Activated CD8-positive, alpha-beta memory T cell treated with anti-CD3 and anti-CD28 coated beads for 4 hours (primary cell): ENCODE results near the gene HTR1D.
"Not testable (repeated sequence)": the region's sequence is repeated elsewhere in the genome, so short reads cannot be mapped to it uniquely, and the experiment has no call there.

Experiments used
- DNase-seq, 2 donors: peaks; one replicate each; pipeline ENCODE4 v3.0.0-alpha.2; 2020; ENCODE audit warnings: low read depth in 2 of 2

The HTR1D gene

GRCh38 chr1:23217421-23218115 lies at the start of gene HTR1D:
Gene HTR1D, minus strand, starts transcription at chr1:23217502. Its CDS starts 23,283 bp downstream, at chr1:23194219.
- no peak for DNase-seq

GRCh38 chr1:23263380-23263887 lies 46.1 kb upstream of the HTR1D start:
- no peak for DNase-seq

DNA sequence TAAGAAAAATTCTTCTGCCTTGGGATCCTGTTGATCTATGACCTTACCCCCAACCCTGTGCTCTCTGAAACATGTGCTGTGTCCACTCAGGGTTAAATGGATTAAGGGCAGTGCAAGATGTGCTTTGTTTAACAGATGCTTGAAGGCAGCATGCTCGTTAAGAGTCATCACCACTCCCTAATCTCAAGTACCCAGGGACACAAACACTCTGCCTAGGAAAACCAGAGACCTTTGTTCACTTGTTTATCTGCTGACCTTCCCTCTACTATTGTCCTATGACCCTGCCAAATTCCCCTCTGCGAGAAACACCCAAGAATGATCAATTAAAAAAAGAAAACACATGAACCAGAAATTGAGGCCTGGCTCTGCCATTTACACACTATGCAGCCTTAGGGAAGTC lies 40.8 kb upstream of the HTR1D start:
- not testable (repeated sequence) for DNase-seq

DNA sequence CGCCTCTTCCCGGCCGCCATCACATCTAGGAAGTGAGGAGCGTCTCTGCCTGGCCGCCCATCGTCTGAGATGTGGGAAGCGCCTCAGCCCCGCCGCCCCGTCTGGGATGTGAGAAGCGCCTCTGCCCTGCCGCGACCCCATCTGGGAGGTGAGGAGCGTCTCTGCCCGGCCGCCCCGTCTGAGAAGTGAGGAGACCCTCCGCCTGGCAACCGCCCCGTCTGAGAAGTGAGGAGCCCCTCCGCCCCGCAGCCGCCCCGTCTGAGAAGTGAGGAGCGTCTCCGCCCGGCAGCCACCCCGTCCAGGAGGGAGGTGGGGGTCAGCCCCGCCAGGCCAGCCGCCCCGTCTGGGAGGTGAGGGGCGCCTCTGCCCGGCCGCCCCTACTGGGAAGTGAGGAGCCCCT lies 40.1 kb upstream of the HTR1D start:
- not testable (repeated sequence) for DNase-seq

DNA sequence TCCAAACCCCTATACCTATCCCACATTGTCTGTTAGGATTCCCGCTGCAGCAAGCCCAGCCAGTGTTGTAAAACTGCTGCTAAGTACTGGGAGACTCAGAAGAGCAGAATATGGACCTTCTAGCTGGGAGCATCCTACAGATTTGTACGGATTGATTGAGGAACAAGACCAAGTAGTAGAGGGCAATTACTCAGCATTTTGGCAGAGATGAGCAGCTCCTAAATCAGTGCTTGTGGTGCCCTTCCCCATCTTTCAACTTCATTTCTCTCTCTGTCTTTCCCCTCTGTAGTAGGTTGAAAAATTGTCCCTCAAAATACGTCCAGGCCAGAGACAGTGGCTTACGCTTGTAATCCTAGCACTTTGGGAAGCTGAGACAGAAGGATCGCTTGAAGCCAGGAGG lies 37.3 kb upstream of the HTR1D start:
- no peak for DNase-seq

- DNase-seq = no peak
Measured at GRCh38 chr1:23251812-23252211, 34.5 kb upstream of the HTR1D start.

DNA sequence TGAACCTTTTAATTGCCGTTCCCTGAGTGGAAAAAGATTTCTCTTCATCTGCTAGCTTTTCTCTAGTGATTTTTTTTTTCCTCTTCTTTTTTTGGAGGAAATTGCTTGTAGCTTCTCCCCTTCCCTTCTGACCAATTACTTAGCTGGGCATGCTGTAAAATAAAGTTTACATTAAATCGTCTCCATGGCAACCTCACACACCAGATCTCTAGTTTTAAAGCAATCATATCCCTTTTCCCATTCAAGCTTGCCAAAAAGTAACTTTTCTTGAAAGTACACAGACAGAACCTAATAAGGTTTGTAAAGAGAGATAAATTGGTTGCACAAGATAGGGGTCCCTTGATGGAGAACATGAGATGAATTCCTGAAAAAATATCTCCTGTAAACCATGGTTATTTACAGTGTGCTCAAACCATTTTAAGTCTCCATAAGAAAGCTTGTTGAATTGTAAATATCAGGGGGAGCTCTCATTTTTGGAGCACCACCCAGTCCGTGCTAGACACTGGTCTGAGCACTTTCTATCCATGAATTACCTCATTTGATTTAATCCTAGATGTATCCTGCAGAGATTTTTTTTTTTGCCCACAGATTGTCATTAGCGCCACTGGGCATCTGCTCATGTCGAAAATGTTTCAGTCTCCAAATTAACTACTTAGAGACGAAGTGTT lies 32.6 kb upstream of the HTR1D start:
- no peak for DNase-seq

DNA sequence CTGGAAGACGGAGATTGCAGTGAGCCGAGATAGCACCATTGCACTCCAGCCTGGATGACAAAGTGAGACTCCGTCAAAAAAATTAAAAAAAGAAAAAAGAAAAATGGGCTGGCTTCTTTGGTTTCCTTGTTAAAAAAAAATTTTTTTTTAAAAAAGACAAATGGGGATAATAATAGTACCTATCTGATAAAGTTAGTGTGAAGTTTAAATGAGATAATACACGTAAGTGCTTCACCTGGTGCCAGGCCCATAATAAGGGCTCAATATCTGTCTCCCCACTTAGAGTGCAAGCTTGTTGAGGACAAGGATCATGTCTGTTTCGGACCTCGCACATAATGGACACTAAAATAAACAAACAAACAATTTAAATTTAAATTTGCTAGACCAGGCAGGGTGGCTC lies 30.0 kb upstream of the HTR1D start:
- no peak for DNase-seq

- DNase-seq = no peak
Measured at GRCh38 chr1:23246274-23246673, 29.0 kb upstream of the HTR1D start.

DNA sequence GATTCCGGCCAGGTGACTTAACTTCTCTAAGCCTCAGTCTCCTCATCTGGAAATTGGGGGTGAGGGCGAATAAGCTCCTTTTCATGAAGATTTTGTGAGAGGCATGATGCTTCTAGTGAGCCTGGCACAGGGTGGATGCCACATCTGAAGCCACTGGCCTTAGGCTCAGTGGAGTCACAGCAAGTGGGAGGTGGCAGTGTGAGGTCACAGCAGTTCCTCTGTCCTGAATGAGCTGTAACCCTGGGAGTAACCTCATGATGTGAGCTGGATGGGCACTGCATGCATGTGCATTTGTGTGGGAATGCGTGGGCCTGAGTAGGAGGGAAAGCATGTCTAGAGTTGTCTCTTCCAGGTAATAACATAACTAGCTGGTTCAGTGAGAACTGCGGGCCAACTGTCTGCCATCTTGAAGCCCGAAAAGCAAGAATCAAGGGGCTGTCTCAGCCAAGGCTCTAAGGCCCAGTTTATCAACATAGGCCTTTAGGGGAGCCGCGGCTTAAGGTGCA lies 27.0 kb upstream of the HTR1D start:
- DNase-seq = no peak

- DNase-seq = no peak
Measured at GRCh38 chr1:23242414-23242813, 25.1 kb upstream of the HTR1D start.

DNA sequence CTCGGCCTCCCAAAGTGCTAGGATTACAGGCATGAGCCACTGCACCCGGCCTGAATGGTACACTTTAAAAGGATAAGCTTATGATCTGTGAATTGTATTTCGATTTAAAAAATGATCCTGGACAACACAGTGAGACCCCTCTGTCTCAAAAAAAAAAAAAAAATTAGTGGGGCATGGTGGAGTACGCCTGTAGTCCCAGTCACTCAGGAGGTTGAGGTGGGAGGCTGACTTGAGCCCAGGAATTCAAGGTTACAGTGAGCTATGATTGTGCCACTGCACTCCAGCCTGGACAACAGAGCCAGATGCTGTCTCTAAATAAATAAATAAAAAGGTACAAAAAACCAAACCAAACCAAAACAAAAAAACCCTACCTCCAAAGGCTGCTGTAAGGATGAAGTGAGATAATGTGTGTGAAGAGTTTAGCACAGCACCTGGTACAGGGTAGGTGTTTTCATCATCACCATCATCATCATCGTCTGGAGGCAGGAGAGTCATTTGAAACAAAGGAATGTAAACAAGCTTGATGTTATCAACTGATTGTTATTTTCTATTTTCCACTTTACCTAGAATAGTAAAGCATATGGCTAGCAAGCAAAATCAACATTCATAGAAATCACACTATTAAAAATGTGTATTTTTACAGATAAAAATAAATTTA lies 22.5 kb upstream of the HTR1D start:
- no peak for DNase-seq

GRCh38 chr1:23238565-23238964 lies 21.3 kb upstream of the HTR1D start:
- no peak for DNase-seq

GRCh38 chr1:23237508-23237907 lies 20.2 kb upstream of the HTR1D start:
- DNase-seq = no peak

DNA sequence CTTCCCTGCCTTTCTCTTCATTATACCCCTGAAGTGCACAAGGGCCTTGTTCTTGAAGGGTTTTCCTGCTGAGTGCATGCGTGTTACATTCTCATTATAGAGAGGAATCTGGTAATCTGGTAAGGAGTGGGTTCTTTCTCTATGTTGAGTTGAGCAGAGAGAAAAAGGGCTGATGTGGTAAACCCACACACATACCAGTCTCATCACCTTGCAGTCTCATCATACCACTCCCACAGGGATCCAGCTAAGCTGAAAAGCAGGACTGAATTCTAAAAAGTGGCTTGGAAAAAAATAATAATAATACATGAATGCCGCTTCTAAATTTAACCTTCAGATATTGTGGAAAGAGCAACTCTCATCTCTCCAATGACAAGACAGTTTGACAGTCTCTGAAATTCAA lies 10.5 kb upstream of the HTR1D start:
- no peak for DNase-seq

DNA sequence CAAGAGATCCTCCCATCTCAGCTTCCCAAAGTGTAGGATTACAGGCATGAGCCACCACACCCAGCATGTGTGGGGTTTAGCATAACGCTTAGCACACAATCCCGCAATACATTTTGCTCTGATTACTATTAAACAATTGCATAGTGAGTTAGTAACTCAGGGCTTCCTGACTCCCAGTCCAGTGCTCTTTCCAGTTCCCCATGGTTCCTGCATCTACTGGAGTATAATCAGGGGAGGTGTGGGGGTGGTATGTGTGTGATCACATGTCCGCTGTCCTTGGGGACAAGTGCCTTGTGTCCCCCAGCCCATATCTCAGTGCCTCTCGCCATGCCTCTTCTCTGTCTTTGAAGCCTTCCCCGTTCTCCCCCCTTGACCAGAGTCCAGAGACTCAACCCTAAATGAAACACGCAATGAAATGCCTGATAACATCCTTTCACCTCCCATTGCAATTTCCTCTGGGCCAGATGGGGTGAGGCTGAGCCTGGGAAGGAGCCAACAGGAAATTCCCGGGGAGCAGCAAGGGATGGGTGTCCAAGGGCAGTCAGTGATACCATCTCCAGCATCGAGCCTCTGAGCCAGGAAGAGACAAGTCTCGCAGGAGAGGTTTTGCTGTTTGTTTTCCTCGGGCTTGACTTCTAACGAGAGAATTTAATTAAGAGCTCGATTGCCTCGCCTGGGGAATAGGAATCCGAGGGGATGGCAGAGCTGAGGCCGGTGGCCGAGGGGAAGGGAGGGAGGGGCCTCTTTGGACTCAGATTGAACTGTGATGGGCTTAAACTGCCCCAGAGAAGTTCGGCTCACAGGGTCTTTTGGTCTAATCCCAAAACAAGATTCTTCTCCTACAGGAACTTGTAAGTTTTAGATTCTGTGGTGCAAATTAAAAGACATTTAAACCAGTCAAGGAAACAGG lies 7.7 kb upstream of the HTR1D start:
- DNase-seq = no peak

- DNase-seq = not testable (repeated sequence)
Measured at GRCh38 chr1:23223963-23224362, 6.7 kb upstream of the HTR1D start.

GRCh38 chr1:23223490-23223951 lies 6.2 kb upstream of the HTR1D start:
- DNase-seq = not testable (repeated sequence)

DNA sequence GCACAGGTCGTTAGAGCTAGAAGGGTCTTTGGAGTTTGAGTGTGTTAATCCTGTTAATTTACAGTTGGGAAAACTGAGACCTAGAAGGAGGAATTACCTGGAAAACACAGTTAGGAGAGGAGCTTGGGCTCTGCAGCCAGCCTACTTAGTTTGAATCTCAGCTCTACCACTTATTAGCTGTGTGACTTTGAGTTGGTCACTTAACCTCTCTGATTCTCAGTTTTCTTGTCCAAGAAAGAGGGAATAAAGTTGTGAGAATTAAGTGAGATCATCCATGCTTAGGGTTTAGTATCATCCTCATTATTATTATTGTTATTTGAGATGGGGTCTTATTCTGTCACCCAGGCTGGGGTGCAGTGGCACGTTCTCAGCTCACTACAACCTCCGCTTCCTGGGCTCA lies 5.4 kb upstream of the HTR1D start:
- DNase-seq = no peak

GRCh38 chr1:23222331-23222730 lies 5.0 kb upstream of the HTR1D start:
- no peak for DNase-seq

GRCh38 chr1:23221107-23221506 lies 3.8 kb upstream of the HTR1D start:
- no peak for DNase-seq
